ENCODE measurements around the gene SPEN. TPM values are rescaled to one million over a fixed set of nuclear protein-coding genes. Genes with fewer than 3 reads are reported as not detected.

SPEN gene
- total RNA-seq, 3 donors from 2014 or later = 48.7 to 60.3 (median 50.6) TPM

GRCh38 chr1:15867288-15867687, 19.8 kb downstream of the SPEN start:
- ATAC-seq (no peak), DNase-seq (no peak)
- no peaks in the 10 kb centered on the region for H3K36me3 ChIP-seq (ENCODE audit: low read depth)
- no peaks in the 10 kb centered on the region for H3K4me1 ChIP-seq (ENCODE audit: low read depth)
- H3K9me3 ChIP-seq = no peaks in the 10 kb centered on the region
- intact Hi-C loops (cut with DNase I, micrococcal nuclease) = no loop called here
- no peak overlapping the region for H3K4me3 ChIP-seq
- TF ChIP-seq CTCF (IDR thresholded peaks at IDR 0.05) = no peak

DNA sequence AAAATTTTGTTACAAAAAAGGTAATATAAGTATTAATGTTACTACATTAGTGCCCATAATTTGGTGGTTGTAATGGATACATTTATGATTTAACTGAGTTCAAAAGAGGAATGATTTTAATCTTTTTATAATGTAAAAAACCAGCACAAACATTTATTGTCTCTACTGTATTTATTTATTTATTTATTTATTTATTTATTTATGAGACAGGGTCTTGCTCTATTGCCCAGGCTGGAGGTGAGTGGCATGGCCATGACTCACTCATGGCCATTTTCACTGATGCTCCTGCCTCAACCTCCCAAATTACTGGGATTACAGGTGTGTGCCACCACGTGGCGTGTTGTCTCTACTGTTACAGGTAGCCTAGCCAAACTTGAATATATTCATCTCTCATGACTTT, 21.9 kb downstream of the SPEN start:
- no peak for ATAC-seq

DNA sequence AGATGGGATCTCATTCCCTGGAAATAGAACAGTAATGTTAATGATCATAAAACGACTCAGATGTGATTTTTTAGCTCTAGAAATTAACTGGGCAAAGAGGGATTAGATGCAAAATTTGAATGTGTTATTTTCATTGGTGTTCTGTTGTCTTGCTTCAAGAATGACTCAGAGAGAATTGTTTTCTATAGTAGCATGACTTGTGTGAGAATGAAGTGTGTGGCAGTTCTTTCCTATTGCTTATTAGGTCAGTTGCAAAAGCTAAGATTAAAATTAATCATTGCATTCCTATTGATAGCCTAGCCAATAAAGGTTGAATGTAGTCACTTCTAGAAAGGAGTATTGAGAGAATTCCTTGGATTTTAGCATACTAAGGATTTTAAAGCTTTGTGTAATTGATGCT, 22.9 kb downstream of the SPEN start:
- Histone ChIP-seq H3K36me3 (ENCODE audit: low read depth) (no peaks in the 10 kb centered on the region), H3K9me3 (no peaks in the 10 kb centered on the region), H3K4me1 (ENCODE audit: low read depth) (no peaks in the 10 kb centered on the region), H3K4me3 (no peak overlapping the region)
- DNase-seq (no peak), ATAC-seq (no peak)
- no peak for TF ChIP-seq CTCF (IDR thresholded peaks at IDR 0.05)
- intact Hi-C loops (cut with DNase I, micrococcal nuclease) = no loop called here

More for the DNA sequence above, 21.9 kb downstream of the SPEN start:
- no peak for TF ChIP-seq CTCF (IDR thresholded peaks at IDR 0.05)
- no peak for DNase-seq
- Histone ChIP-seq H3K36me3 (ENCODE audit: low read depth) (no peaks in the 10 kb centered on the region), H3K4me3 (no peak overlapping the region), H3K9me3 (no peaks in the 10 kb centered on the region), H3K4me1 (ENCODE audit: low read depth) (no peaks in the 10 kb centered on the region)
- intact Hi-C loops (cut with DNase I, micrococcal nuclease) = no loop called here

DNA sequence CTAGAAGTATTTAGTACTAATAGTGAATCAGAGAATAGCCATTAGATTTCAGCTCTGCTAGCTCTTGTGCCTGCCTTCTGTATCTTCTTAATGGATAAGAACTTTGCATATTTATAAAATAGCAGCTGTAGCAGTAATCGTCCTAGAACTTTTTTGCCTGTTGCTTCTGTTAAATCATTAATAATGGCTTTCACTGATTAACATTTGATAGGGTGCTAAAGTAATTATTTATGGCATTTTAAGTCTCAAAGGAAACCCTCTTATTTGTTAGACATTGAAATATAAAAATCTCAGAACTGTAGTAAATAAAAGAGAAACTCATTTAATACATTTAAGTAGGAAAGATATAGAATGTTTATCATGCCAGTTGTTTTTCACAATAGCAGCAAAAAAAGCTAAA, 27.0 kb downstream of the SPEN start:
- intact Hi-C loops (cut with DNase I, micrococcal nuclease) = no loop called here
- no peak for DNase-seq
- no peak for TF ChIP-seq CTCF (IDR thresholded peaks at IDR 0.05)
- ATAC-seq = no peak
- Histone ChIP-seq H3K4me3 (no peak overlapping the region), H3K4me1 (ENCODE audit: low read depth) (no peaks in the 10 kb centered on the region), H3K9me3 (no peaks in the 10 kb centered on the region), H3K36me3 (ENCODE audit: low read depth) (no peaks in the 10 kb centered on the region)

DNA sequence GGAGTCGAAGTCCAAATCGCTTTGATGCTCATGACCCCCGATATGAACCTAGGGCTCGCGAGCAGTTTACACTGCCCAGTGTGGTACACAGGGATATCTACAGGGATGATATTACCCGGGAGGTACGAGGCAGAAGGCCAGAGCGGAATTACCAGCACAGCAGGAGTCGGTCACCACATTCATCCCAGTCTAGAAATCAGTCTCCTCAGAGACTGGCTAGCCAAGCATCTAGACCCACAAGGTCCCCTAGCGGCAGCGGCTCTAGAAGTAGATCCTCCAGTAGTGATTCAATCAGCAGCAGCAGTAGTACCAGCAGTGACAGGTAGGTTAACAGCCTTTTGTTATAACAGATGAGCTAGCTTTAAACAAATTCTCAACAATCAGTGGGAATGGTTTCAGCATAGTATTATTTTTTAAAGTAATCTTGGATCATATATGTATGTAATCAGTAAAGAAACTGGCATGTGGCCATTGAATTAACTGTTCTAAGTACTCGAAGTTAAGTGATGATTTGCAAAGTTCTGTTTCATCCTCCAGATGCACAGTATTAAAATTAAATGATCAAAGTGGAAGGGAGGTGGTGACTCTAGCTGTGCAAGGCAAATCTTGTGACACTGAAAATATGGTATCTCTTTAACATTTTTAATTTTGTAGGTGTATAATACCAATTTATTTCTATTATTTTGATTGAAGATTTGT, 29.0 kb downstream of the SPEN start:
- DNase-seq = no peak
- no peaks in the 10 kb centered on the region for H3K36me3 ChIP-seq (ENCODE audit: low read depth)
- TF ChIP-seq CTCF (IDR thresholded peaks at IDR 0.05) = no peak
- intact Hi-C loops (cut with DNase I, micrococcal nuclease) = no loop called here
- H3K4me1 ChIP-seq (ENCODE audit: low read depth) = no peaks in the 10 kb centered on the region
- H3K4me3 ChIP-seq = no peak overlapping the region
- no peak for ATAC-seq
- H3K9me3 ChIP-seq = no peaks in the 10 kb centered on the region

- no peaks in the 10 kb centered on the region for H3K9me3 ChIP-seq
- peaks cover 12% of the 10 kb centered on the region for H3K4me1 ChIP-seq (ENCODE audit: low read depth)
- intact Hi-C loops (cut with DNase I, micrococcal nuclease) = no loop called here
- H3K36me3 ChIP-seq (ENCODE audit: low read depth) = no peaks in the 10 kb centered on the region
- TF ChIP-seq CTCF (IDR thresholded peaks at IDR 0.05) = no peak
- no peak for DNase-seq
- no peak overlapping the region for H3K4me3 ChIP-seq
- ATAC-seq = no peak
These were observed 34.5 kb downstream of the SPEN start for GRCh38 chr1:15881961-15882360.
